Activated CD8-positive, alpha-beta memory T cell treated with anti-CD3 and anti-CD28 coated beads for 1 hour (primary cell): ENCODE data around the gene AGR3.
"Not testable (repeated sequence)": the region's sequence is repeated elsewhere in the genome, so short reads cannot be mapped to it uniquely, and the experiment has no call there.

ENCODE experiments used
- DNase-seq, 2 donors: peaks; one replicate each; pipeline ENCODE4 v3.0.0-alpha.2; 2020; ENCODE audit warnings: low read depth in 1 of 2; ENCODE audit errors: extremely low read depth in 1 of 2

Gene AGR3

DNA sequence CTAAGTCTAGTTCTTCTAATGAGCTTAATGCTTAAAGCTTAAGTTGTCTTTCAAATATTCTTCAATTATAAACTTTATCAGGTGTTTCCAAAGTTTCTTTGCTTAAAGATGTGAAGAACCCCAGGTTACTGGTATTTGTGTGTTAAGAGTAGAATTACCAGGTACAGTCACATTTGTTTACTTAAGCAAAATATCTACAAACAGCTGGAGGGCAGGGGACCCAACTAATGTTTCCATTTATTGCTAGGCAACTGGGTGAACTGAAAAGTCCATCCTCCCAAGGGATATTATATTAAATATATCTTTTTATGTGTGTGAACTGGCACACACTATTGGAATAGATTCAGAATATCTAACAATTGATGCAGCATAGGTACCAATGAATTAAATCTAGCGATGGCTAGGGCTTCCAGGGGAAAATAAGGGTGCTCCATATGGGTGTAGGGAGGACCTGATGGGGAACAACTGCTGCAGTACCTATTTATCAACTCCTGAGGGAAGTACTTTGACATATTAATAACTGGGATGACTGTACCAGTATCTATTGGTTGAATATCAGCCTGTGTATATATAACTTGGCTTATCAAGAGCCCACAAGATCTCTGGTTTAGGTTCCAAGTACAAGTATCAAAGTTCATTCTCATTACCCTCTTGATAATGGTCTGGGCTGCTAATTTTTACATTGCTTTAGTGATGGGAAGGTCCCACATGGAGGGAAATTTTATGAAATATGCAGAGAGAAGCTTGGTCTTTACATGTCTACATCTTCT, 10.3 kb upstream of the AGR3 start:
- DNase-seq, result no peak

GRCh38 chr7:16891338-16891737, 9.6 kb upstream of the AGR3 start:
- DNase-seq, result no peak

- DNase-seq, result no peak
These were observed 8.2 kb upstream of the AGR3 start for GRCh38 chr7:16889851-16890415.

- DNase-seq, result no peak
These were observed 7.5 kb upstream of the AGR3 start for GRCh38 chr7:16889305-16889704.

DNA sequence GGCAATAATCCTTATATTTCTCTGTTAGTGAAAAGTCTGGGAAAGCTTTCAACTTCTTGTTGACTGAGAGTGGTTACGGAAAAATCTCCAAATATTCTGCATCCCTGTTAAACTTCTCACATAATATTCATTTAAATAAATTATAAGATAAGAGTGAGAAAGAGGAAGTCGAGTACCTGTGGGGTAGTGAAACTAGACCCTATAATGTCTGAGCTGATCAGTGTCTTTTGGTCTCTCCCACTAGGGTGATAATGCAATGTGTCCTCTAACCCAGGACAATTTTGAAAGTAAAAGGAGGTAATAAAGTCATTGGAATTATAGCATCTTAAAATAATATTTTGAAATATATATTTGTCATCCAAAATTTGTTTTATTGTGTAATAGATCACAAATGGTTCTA, 2.1 kb upstream of the AGR3 start:
- no peak for DNase-seq

DNA sequence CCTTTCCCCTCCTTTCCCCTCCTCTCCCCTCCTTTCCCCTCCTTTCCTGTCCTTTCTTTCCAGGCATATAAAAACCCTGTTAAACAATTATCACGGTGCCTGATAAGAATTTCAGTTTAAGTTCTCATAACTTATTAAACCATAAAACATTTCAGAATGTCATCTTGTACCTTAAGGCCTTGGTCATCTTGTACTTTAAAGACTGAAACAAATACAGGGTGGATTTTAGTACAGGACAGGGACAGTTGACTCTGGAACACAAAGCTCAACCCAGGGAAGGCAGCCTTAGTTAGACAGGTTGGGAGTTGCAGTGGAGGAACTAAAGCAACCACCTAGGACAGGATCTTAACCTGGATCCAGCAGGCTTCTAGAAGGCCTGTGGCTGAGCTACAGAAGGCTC, 1.2 kb downstream of the AGR3 start:
- DNase-seq, result no peak

GRCh38 chr7:16879181-16879580, 2.6 kb downstream of the AGR3 start:
- DNase-seq, result no peak

DNA sequence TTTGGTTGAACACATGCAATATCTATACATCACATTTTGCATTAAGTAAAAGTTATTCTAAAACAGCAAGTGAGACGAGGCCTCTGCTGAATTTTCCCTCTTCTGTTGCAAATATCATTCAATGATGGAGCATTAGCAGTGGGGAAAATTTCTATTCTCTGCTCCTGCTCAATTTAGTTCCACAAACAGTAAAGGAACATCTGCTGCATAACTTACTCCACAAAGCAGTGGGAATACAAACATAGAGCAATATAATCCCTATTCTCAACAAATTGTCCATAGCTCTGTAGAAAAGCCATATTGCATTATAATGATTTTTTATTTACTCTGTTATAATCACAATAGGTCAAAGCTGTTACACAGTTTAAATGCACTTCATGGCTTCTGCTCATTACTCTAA, 5.9 kb downstream of the AGR3 start:
- no peak for DNase-seq

- no peak for DNase-seq
These were observed 7.7 kb downstream of the AGR3 start for GRCh38 chr7:16874066-16874465.

GRCh38 chr7:16867328-16867727, 14.5 kb downstream of the AGR3 start:
- no peak for DNase-seq

GRCh38 chr7:16853189-16853588, 28.6 kb downstream of the AGR3 start:
- not testable (repeated sequence) for DNase-seq

GRCh38 chr7:16851829-16852228, 30.0 kb downstream of the AGR3 start:
- no peak for DNase-seq

DNA sequence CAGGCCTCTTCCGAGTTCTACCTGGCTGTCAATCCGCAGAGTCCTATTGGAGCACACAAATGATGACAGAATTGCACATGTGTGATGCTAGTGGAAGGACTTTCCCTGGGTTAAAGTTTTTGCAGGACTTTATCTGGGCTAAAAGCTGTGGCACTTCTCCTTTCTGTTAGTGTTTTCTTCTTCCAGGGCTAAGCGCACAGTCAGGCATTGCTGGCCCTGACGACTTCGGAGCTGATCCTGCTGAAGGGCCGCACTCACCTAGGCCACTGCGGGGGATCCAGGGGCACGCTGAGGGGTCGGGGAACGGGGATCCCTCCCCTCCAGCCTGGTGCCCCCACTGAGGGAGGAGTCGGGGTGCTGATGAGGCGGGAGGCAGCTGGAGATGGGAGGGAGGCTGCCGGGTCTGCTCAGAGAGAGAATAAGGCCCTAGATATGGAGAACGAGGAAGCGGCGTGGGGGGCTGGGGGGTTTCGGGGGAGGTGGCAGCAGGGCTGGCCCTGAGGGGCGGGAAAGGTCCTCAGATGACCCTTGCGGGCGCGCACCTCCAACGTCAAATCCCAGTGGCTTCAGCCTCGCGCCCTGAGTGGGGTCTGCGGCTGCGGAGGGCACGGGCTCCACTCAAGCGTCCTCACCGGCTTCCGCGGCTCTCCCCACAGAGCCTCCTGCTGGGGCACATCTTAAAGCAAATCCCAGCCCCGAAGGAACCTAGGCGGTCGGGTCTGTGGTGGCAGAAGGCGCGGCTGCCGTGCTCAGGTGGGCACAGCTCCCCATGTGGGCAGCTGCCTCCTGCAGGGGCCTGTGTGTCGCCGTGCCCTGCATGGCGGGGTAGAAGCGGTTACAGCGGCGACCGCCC, 30.9 kb downstream of the AGR3 start:
- DNase-seq, result no peak

DNA sequence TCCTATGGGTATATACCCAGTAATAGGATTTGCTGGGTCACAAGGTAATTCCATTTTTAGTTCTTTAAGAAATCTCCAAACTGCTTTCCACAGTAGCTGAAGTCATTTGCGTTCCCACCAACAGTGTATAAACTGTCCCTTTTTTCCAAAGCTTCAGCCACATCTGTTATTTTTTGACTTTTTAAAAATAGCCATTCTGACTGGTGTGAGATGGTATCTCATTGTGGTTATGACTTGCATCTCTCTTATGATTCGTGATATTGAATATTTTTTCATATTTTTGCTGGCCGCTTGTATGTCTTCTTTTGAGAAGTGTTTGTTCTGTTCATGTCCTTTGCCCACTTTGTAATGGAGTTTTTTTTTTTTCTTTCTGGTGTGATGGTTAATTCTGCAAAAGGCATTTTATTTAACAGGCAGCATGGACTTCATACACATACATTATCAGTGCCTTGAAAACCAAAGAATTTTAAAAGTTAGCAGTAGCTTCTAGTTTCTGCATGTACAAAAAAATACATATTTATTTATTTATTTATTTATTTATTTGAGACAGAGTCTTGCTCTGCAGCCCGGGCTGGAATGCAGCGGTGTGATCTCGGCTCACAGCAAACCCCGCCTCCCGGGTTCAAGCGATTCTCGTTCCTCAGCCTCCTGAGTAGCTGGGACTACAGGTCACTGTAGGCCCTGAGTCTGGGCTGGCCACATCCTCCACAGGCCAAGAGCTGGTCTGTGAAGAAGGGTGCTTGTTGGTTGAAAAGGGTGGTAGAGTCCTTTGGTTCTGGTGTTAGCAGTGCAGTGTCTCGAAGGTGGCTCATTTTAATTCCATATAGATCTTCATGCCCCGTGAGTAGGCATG, 32.3 kb downstream of the AGR3 start:
- no peak for DNase-seq

GRCh38 chr7:16847381-16847860, 34.4 kb downstream of the AGR3 start:
- DNase-seq, result no peak

DNA sequence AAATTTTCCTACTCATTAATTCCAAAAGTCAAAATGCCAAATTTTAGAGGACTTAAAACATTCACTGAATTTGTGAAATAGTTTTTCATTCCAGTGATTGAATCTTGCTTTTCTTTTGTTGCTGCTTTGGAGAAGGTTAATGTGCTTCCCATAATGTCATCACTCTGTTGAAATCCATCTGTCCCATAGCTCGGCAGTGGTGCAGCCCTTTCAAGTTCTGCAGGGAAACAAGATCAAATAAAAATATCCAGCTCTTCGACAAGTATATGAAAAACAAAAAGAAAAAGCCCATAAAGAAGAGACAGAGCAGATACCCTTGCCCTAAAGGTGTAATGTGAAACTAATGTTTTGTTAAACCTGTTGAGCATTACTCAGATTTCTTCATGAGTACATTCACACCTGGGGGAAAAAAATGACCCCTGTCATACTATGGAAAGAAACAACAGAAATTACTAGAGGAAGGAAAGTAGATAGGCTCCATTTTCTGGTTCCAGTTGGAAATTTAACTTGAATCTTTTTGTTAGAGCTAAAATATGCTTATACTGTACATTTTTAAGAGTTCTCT, 35.1 kb downstream of the AGR3 start:
- no peak for DNase-seq

GRCh38 chr7:16845746-16846145, 36.0 kb downstream of the AGR3 start:
- DNase-seq, result no peak

DNA sequence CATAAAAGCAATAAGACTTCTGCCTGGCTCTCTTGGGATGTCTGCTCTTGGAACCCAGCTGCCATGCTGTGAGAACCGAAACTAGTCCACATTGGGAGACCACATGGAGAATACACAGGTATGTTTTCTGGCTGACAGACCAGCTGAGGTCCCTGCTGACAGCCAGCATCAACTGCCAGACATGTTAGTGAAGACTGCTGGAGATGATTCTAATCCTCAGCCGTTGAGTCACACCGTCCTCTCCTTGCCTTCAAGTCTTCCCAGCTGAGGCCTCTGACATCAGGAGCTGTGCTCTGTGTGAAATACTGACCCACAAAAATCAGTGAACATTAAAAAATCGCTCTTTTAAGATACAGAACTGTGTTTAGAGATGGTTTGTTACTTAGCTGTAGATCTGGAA, 40.1 kb downstream of the AGR3 start:
- DNase-seq, result no peak

DNA sequence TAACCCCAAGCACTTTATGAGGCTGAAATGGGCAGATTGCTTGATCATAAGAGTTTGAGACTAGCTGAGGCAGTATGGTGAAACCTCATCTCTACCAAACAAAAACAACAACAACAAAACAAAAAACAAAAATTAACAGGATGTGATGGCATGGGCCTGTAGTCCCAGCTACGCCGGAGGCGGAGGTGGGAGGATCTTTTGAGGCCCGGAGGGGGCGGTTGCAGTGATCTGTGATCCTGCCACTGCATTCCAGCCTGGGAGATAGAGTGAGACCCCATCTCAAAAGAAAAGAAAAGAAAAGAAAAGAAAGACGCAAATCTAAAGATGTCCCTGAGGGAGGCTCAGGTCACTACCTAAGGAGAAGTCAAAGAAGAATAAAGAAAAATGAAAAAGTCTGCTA, 41.7 kb downstream of the AGR3 start:
- DNase-seq, result no peak

DNA sequence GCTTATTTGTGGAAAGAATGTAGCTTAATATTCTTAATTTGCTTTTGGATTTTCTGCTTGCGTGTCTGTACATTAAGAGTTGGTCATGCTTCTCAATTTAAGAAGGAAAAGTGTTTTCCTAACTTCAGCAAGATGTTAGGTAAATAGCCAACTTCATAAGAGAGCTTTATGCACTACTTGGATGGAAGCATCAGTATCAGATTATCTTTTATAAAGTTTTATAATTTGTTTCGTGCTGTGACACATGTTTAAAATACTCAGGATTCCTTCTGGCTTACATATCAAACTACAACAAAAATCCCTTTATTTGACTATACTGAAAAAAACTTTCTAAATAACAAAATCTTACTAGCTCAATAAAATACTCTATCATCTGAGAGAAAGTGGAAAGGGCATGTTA, 42.1 kb downstream of the AGR3 start:
- no peak for DNase-seq

DNA sequence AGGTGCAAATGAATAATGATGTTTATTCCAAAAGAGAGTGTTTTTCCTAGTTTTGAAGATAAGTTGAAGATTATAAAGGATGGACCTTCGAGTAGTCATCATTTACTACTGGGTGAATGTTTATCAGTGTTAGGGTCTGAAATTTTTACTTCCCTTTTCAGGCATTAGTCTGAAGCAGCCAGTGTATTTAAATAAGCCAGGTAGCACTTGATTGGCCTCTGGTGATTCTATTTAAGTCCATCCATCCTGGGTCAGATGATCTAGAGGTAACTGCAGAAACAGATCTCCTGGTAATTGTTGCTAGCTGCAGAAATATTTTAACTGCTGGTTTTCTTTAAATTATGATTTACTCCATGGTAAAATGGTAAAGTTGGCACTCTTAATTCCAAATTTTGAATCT, 42.9 kb downstream of the AGR3 start:
- DNase-seq, result no peak
